Liver (tissue), 9 donors: ENCODE data around the gene CCDC69. TPM values are rescaled to one million over a fixed set of nuclear protein-coding genes. Genes with fewer than 3 reads are reported as not detected.

ENCODE experiments used
- DNase-seq: peaks from one replicate; pipeline ENCODE4 v3.0.0-alpha.2; 2017; ENCODE audit warnings: low spot score
- H3K27ac ChIP-seq, 2 donors: one replicate each; pipeline ENCODE4 v1.7.0; 2013; ENCODE audit warnings: inconsistent platforms in 2 of 2, low read length in 2 of 2, control low read depth in 1 of 2, low read depth in 1 of 2, mild to moderate bottlenecking in 1 of 2
- H3K27me3 ChIP-seq, 4 donors: one replicate each; pipeline versions ENCODE4 v1.6.1 to v1.7.0; 2013; ENCODE audit warnings: low read length in 3 of 4, inconsistent platforms in 1 of 4, mild to moderate bottlenecking in 1 of 4, moderate library complexity in 1 of 4; ENCODE audit not compliant: control insufficient read depth in 4 of 4, insufficient read depth in 4 of 4
- H3K36me3 ChIP-seq, 4 donors: one replicate each; pipeline versions ENCODE4 v1.6.1 to v1.7.0; 2013; ENCODE audit warnings: low read length in 3 of 4, mild to moderate bottlenecking in 3 of 4, low read depth in 1 of 4, moderate library complexity in 1 of 4; ENCODE audit not compliant: control insufficient read depth in 4 of 4, insufficient read depth in 3 of 4
- H3K4me1 ChIP-seq, 4 donors: one replicate each; pipeline versions ENCODE4 v1.6.1 to v1.7.0; 2013; ENCODE audit warnings: low read length in 3 of 4, mild to moderate bottlenecking in 3 of 4, moderate library complexity in 1 of 4; ENCODE audit not compliant: control insufficient read depth in 4 of 4, insufficient read depth in 4 of 4
- H3K4me3 ChIP-seq, 3 donors: one replicate each; pipeline versions ENCODE4 v1.6.1 to v1.7.0; 2013; ENCODE audit warnings: low read length in 3 of 3, control low read depth in 1 of 3, low read depth in 1 of 3, mild to moderate bottlenecking in 1 of 3
- H3K9ac ChIP-seq, 2 donors: one replicate each; pipeline ENCODE4 v1.7.0; 2013; ENCODE audit warnings: low read length in 2 of 2, mild to moderate bottlenecking in 2 of 2, moderate library complexity in 2 of 2, control low read depth in 1 of 2, low read depth in 1 of 2
- H3K9me3 ChIP-seq, 4 donors: one replicate each; pipeline versions ENCODE4 v1.6.1 to v1.7.0; 2013; ENCODE audit warnings: low read length in 3 of 4; ENCODE audit not compliant: control insufficient read depth in 4 of 4
- EGR1 ChIP-seq, 2 donors: IDR thresholded peaks; 2 replicates each; pipeline ENCODE4 v1.6.1; 2016 to 2018; ENCODE audit warnings: antibody characterized with exemption in 2 of 2, low read depth in 2 of 2
- FOXA1 ChIP-seq: IDR thresholded peaks from 2 replicates; pipeline ENCODE4 v1.6.1; 2016; ENCODE audit warnings: antibody characterized with exemption
- FOXA2 ChIP-seq: IDR thresholded peaks from 2 replicates; pipeline ENCODE4 v1.6.1; 2016; ENCODE audit warnings: antibody characterized with exemption
- HNF4A ChIP-seq, 2 donors: conservative IDR thresholded peaks; 2 replicates each; pipeline ENCODE4 v1.6.1; 2016; ENCODE audit warnings: antibody characterized with exemption in 2 of 2, mild to moderate bottlenecking in 2 of 2
- HNF4G ChIP-seq: IDR thresholded peaks from 2 replicates; pipeline ENCODE4 v1.6.1; 2016; ENCODE audit warnings: antibody characterized with exemption
- JUND ChIP-seq, 2 donors: IDR thresholded peaks; 2 replicates each; pipeline ENCODE4 v1.6.1; 2016; ENCODE audit warnings: antibody characterized with exemption in 2 of 2
- NR2F2 ChIP-seq: IDR thresholded peaks from 2 replicates; pipeline ENCODE4 v1.6.1; 2016; ENCODE audit warnings: antibody characterized with exemption
- RAD21 ChIP-seq, 2 donors: IDR thresholded peaks; 2 replicates each; pipeline ENCODE4 v1.6.1; 2016; ENCODE audit warnings: antibody characterized with exemption in 2 of 2, mild to moderate bottlenecking in 2 of 2
- RXRA ChIP-seq, 2 donors: IDR thresholded peaks; 2 replicates each; pipeline ENCODE4 v1.6.1; 2017 to 2018; ENCODE audit warnings: antibody characterized with exemption in 2 of 2, mild to moderate bottlenecking in 1 of 2
- SP1 ChIP-seq: IDR thresholded peaks from 2 replicates; pipeline ENCODE4 v1.6.1; 2018; ENCODE audit warnings: antibody characterized with exemption, mild to moderate bottlenecking
- TAF1 ChIP-seq: conservative IDR thresholded peaks from 2 replicates; pipeline ENCODE4 v1.6.1; 2016; ENCODE audit warnings: antibody characterized with exemption, mild to moderate bottlenecking
- YY1 ChIP-seq: IDR thresholded peaks from 2 replicates; pipeline ENCODE4 v1.6.1; 2016; ENCODE audit warnings: antibody characterized with exemption, mild to moderate bottlenecking
- WGBS: extraction: QIAGEN DNeasy Blood & Tissue Kit; methylation state at CpG from one replicate; pipeline ENCODE4 v1.1.7; 2013; 5-methylcytosine and 5-hydroxymethylcytosine counted together
- polyA plus RNA-seq, 2 donors: library from polyadenylated mRNA; stranded (reverse) in 1 of 2; unstranded in 1 of 2; fragments of 200-250 nt in 1 of 2; fragments of >200 nt in 1 of 2; fragmentation: Nextera tagmentation in 1 of 2; extraction: Ambion mirVana in 1 of 2; gene quantifications; one replicate each; pipeline versions ENCODE4 v1.2.1 to v1.2.3, GENCODE V29; 2013 to 2015
- total RNA-seq, 2 donors: library from RNA; depleted of rRNA; stranded (reverse); fragments of >200 nt; gene quantifications; one replicate each; pipeline ENCODE4 v1.2.3, GENCODE V29; 2014
- TF ChIP-seq, protein P1 (sequence below): fragments of 150-350 bp; IDR thresholded peaks from 2 replicates; pipeline ENCODE4 v1.5.1; 2017; ENCODE audit warnings: improper control_type of control experiment, low read depth, low read length; ENCODE audit not compliant: missing input control
- TF ChIP-seq, protein P2 (sequence below): IDR thresholded peaks from 2 replicates; pipeline ENCODE4 v1.6.1; 2016; ENCODE audit warnings: antibody characterized with exemption
- TF ChIP-seq, protein P3 (sequence below): IDR thresholded peaks from 2 replicates; pipeline ENCODE4 v1.6.1; 2016; ENCODE audit warnings: antibody characterized with exemption
- TF ChIP-seq, protein P4 (sequence below): IDR thresholded peaks from 2 replicates; pipeline ENCODE4 v1.6.1; 2016; ENCODE audit warnings: antibody characterized with exemption
- TF ChIP-seq, protein P5 (sequence below): IDR thresholded peaks from 2 replicates; pipeline ENCODE4 v1.6.1; 2016; ENCODE audit warnings: antibody characterized with exemption, mild to moderate bottlenecking
- donor health status: healthy.
- donor health status: healthy.
- donor health status: healthy.
- donor health status: healthy.
- donor health status: healthy.

The CCDC69 gene
- total and polyA plus RNA-seq, 4 donors = 11.9 to 28.6 (median 18.0) TPM

DNA sequence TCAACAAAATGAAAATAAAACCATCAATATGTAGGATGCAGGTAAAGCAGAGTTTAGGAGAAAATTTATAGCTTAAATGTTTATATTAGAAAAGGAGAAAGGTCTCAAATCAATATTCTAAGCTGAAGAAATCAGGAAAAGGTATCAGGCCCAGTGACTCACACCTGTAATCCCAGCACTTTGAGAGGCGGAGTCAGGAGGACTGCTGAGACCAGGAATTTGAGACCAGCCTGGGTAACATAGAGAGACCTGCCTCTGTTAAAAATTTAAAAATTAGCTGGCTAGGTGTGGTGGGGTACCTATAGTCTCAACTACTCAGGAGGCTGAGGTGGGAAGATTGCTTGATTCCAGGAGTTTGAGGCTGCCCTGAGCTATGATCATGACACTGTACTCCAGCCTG lies 32.2 kb downstream of the CCDC69 start (continued):
- TF ChIP-seq, protein P1, sequence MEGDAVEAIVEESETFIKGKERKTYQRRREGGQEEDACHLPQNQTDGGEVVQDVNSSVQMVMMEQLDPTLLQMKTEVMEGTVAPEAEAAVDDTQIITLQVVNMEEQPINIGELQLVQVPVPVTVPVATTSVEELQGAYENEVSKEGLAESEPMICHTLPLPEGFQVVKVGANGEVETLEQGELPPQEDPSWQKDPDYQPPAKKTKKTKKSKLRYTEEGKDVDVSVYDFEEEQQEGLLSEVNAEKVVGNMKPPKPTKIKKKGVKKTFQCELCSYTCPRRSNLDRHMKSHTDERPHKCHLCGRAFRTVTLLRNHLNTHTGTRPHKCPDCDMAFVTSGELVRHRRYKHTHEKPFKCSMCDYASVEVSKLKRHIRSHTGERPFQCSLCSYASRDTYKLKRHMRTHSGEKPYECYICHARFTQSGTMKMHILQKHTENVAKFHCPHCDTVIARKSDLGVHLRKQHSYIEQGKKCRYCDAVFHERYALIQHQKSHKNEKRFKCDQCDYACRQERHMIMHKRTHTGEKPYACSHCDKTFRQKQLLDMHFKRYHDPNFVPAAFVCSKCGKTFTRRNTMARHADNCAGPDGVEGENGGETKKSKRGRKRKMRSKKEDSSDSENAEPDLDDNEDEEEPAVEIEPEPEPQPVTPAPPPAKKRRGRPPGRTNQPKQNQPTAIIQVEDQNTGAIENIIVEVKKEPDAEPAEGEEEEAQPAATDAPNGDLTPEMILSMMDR = no peak
- TF ChIP-seq HNF4A (conservative IDR thresholded peaks at IDR 0.05) (no peak), JUND (IDR thresholded peaks at IDR 0.05) (no peak), TAF1 (no peak), RAD21 (IDR thresholded peaks at IDR 0.05) (no peak)

DNA sequence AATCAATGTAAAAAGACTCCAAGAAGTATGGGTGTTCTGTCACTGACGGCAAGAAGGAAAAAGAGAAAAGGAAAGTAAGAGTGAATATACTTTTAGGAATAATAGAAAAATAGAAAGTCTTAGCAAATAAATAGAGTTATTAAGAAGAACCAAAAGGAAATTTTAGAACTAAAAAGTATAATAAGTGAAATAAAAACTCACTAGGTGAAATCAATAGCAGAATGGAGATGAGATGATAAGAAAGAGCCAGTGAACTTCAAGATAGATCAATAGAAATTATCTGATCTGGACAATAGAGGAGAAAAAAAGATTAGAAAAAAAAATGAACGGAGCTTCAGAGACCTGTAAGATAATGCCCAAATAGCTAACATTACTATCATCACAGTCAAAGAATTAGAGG lies 34.7 kb downstream of the CCDC69 start:
- no peaks in the 10 kb centered on the region for H3K4me1 ChIP-seq
- H3K36me3 ChIP-seq = peaks cover 0 to 10% (median 6%) of the 10 kb centered on the region in 4 donors
- H3K9me3 ChIP-seq = no peaks in the 10 kb centered on the region
- no peak overlapping the region for H3K4me3 ChIP-seq
- TF ChIP-seq RAD21 (IDR thresholded peaks at IDR 0.05) (no peak), YY1 (no peak)
- WGBS = 78% methylated on average over 2 of the region's 2 CpGs
- DNase-seq = no peak
- H3K27ac ChIP-seq = no peak overlapping the region
- H3K27me3 ChIP-seq = no peaks in the 10 kb centered on the region
- H3K9ac ChIP-seq = no peak overlapping the region

DNA sequence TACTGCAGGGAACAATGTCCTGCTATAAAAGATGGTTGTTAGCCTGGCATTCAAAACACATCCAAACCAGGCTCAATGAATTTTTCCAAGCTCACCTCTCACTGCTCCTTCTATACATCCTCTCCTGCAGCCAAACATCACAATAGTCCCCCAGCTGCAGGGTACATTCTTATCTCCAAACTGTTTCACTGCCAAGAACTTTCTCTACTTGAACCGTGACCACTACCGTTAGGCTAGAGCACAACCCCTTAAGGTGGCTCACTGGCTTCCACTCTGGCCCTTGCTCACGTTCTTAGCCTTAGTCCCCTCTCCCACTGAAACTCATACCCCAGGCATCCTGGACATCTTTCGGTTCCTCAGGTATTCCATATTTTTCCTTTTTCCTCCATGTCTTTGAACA lies 37.4 kb downstream of the CCDC69 start:
- Histone ChIP-seq H3K27ac (no peak overlapping the region), H3K4me3 (no peak overlapping the region), H3K9me3 (no peaks in the 10 kb centered on the region), H3K36me3 (peaks cover 0 to 12% (median 7%) of the 10 kb centered on the region in 4 donors), H3K27me3 (no peaks in the 10 kb centered on the region), H3K9ac (no peak overlapping the region), H3K4me1 (no peaks in the 10 kb centered on the region)
- DNase-seq = no peak
- no peak for TF ChIP-seq HNF4G
- 94% methylated on average over 4 of the region's 4 CpGs for WGBS

DNA sequence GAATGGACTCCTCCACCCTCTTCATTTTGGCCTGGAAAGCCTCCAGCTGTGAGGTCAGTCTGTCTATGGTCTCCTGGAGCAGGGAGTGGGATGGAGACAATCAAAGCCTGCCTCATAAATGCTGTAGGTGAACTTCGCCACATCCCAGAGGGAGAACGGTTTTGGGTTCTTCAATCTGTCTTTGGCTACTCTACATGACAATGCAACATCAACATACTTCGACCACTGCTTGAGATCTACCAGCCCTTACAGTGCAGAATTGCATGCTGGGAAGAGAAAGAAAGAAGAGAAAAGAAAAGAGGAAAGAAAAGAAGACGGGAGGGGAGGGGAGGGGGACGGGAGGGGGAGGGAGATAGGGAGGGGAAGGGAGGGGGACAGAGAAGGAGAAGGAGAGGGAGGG lies 37.8 kb downstream of the CCDC69 start:
- Histone ChIP-seq H3K27ac (no peak overlapping the region), H3K4me3 (no peak overlapping the region), H3K36me3 (peaks cover 0 to 12% (median 7%) of the 10 kb centered on the region in 4 donors), H3K4me1 (no peaks in the 10 kb centered on the region), H3K9me3 (no peaks in the 10 kb centered on the region), H3K27me3 (no peaks in the 10 kb centered on the region), H3K9ac (no peak overlapping the region)
- no peak for DNase-seq
- 68% methylated on average over 5 of the region's 5 CpGs for WGBS
- TF ChIP-seq HNF4A (conservative IDR thresholded peaks at IDR 0.05) (no peak), SP1 (no peak), RXRA (IDR thresholded peaks at IDR 0.05) (no peak), YY1 (no peak), FOXA2 (no peak), NR2F2 (no peak), JUND (IDR thresholded peaks at IDR 0.05) (no peak), RAD21 (IDR thresholded peaks at IDR 0.05) (no peak), HNF4G (no peak), EGR1 (IDR thresholded peaks at IDR 0.05; ENCODE audit: low read depth in 2 of 2) (no peak), FOXA1 (no peak)
- TF ChIP-seq, protein P2, sequence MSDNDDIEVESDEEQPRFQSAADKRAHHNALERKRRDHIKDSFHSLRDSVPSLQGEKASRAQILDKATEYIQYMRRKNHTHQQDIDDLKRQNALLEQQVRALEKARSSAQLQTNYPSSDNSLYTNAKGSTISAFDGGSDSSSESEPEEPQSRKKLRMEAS = no peak
- TF ChIP-seq, protein P3, sequence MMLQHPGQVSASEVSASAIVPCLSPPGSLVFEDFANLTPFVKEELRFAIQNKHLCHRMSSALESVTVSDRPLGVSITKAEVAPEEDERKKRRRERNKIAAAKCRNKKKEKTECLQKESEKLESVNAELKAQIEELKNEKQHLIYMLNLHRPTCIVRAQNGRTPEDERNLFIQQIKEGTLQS = no peak
- TF ChIP-seq, protein P4, sequence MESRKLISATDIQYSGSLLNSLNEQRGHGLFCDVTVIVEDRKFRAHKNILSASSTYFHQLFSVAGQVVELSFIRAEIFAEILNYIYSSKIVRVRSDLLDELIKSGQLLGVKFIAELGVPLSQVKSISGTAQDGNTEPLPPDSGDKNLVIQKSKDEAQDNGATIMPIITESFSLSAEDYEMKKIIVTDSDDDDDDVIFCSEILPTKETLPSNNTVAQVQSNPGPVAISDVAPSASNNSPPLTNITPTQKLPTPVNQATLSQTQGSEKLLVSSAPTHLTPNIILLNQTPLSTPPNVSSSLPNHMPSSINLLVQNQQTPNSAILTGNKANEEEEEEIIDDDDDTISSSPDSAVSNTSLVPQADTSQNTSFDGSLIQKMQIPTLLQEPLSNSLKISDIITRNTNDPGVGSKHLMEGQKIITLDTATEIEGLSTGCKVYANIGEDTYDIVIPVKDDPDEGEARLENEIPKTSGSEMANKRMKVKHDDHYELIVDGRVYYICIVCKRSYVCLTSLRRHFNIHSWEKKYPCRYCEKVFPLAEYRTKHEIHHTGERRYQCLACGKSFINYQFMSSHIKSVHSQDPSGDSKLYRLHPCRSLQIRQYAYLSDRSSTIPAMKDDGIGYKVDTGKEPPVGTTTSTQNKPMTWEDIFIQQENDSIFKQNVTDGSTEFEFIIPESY = no peak
- TF ChIP-seq, protein P5, sequence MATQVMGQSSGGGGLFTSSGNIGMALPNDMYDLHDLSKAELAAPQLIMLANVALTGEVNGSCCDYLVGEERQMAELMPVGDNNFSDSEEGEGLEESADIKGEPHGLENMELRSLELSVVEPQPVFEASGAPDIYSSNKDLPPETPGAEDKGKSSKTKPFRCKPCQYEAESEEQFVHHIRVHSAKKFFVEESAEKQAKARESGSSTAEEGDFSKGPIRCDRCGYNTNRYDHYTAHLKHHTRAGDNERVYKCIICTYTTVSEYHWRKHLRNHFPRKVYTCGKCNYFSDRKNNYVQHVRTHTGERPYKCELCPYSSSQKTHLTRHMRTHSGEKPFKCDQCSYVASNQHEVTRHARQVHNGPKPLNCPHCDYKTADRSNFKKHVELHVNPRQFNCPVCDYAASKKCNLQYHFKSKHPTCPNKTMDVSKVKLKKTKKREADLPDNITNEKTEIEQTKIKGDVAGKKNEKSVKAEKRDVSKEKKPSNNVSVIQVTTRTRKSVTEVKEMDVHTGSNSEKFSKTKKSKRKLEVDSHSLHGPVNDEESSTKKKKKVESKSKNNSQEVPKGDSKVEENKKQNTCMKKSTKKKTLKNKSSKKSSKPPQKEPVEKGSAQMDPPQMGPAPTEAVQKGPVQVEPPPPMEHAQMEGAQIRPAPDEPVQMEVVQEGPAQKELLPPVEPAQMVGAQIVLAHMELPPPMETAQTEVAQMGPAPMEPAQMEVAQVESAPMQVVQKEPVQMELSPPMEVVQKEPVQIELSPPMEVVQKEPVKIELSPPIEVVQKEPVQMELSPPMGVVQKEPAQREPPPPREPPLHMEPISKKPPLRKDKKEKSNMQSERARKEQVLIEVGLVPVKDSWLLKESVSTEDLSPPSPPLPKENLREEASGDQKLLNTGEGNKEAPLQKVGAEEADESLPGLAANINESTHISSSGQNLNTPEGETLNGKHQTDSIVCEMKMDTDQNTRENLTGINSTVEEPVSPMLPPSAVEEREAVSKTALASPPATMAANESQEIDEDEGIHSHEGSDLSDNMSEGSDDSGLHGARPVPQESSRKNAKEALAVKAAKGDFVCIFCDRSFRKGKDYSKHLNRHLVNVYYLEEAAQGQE = no peak
- TF ChIP-seq, protein P1 = no peak
